OCI-LY3 (cell line): ENCODE measurements around the gene OSBPL2.
A peak's percentile ranks its signal among the peaks of the same experiment; 100 is the strongest.

Source experiments
- H2AFZ ChIP-seq: fragments of 200-600, 300-600 bp; shearing (Covaris generic); 2 replicates; pipeline ENCODE4 v1.6.0; 2014; ENCODE audit warnings: antibody characterized with exemption, low read depth, low read length
- H3K27ac ChIP-seq: fragments of 200-600, 300-600 bp; sonication (generic); 2 replicates; pipeline ENCODE4 v1.5.1; 2014; ENCODE audit warnings: mild to moderate bottlenecking, low read length, moderate library complexity, mixed read lengths
- H3K27me3 ChIP-seq: fragments of 200-600, 300-600 bp; sonication (generic); 2 replicates; pipeline ENCODE4 v1.6.1; 2014; ENCODE audit warnings: low read depth, low read length, mixed read lengths
- H3K36me3 ChIP-seq: fragments of 200-600, 300-600 bp; sonication (generic); replicated peaks from 2 replicates; pipeline ENCODE3; 2014; ENCODE audit warnings: low read depth, low read length, mixed read lengths
- H3K4me1 ChIP-seq: fragments of 300-600, 200-600 bp; sonication (generic); 2 replicates; pipeline ENCODE4 v1.6.1; 2014; ENCODE audit warnings: low read length, mixed read lengths
- H3K4me2 ChIP-seq: fragments of 200-600, 300-600 bp; sonication (generic); 2 replicates; pipeline ENCODE4 v1.6.1; 2014; ENCODE audit warnings: low read length, mixed read lengths
- H3K4me3 ChIP-seq: fragments of 300-600, 200-600 bp; sonication (generic); 2 replicates; pipeline ENCODE4 v1.5.1; 2014; ENCODE audit warnings: antibody characterized with exemption, mild to moderate bottlenecking, low read length, moderate library complexity
- H3K79me2 ChIP-seq: fragments of 300-600, 200-600 bp; shearing (Covaris generic); 2 replicates; pipeline ENCODE4 v1.6.1; 2014; ENCODE audit warnings: mild to moderate bottlenecking, low read length, mixed read lengths
- H3K9ac ChIP-seq: fragments of 300-600, 200-600 bp; shearing (Covaris generic); 2 replicates; pipeline ENCODE4 v1.6.0; 2014; ENCODE audit warnings: mild to moderate bottlenecking, low read length, moderate library complexity
- H3K9me3 ChIP-seq: fragments of 200-600, 300-600 bp; shearing (Covaris generic); 2 replicates; pipeline ENCODE4 v1.6.1; 2014; ENCODE audit warnings: low read length, mixed read lengths; ENCODE audit not compliant: insufficient read depth
- H4K20me1 ChIP-seq: fragments of 200-600, 300-600 bp; sonication (generic); 2 replicates; pipeline ENCODE4 v1.6.1; 2016; ENCODE audit warnings: low read length, mixed read lengths; ENCODE audit not compliant: insufficient read depth
- CTCF ChIP-seq: fragments of 200-600, 300-600 bp; sonication (generic); IDR thresholded peaks from 2 replicates; pipeline ENCODE4 v1.5.1; 2014; ENCODE audit warnings: antibody characterized with exemption, low read length, low read depth
- EZH2phosphoT487 ChIP-seq: fragments of 200-600 bp; shearing (Covaris generic); IDR thresholded peaks from 2 replicates; pipeline ENCODE4 v1.6.1; 2018; ENCODE audit warnings: antibody characterized with exemption, mixed run types, low read depth

The OSBPL2 gene

GRCh38 chr20:62238569-62239277, 402 bp downstream of the OSBPL2 start:
- peaks cover 4% of the 10 kb centered on the region for H3K36me3 ChIP-seq
- no peaks in the 10 kb centered on the region for H3K9me3 ChIP-seq
- peak overlapping the region; percentile 88 for H3K4me3 ChIP-seq
- H2AFZ ChIP-seq: no peak overlapping the region
- peak overlapping the region; percentile 24; the same call in 1 of the 2 replicates for H3K27ac ChIP-seq
- H3K79me2 ChIP-seq: peaks cover 45% of the 10 kb centered on the region
- H3K27me3 ChIP-seq: no peaks in the 10 kb centered on the region
- TF ChIP-seq CTCF (no peak), EZH2phosphoT487 (no peak)
- H3K9ac ChIP-seq: peak overlapping the region; percentile 76
- peaks cover 31% of the 10 kb centered on the region; the same call in 1 of the 2 replicates for H4K20me1 ChIP-seq
- peak overlapping the region; percentile 83 for H3K4me2 ChIP-seq
- H3K4me1 ChIP-seq: peaks cover 10% of the 10 kb centered on the region

- Histone ChIP-seq H3K4me1 (peaks cover 10% of the 10 kb centered on the region), H4K20me1 (peaks cover 37% of the 10 kb centered on the region; the same call in 1 of the 2 replicates), H3K27ac (peak overlapping the region; percentile 24; the same call in 1 of the 2 replicates), H3K36me3 (peaks cover 4% of the 10 kb centered on the region), H3K4me2 (peak overlapping the region; percentile 83), H3K9ac (peak overlapping the region; percentile 76), H3K27me3 (no peaks in the 10 kb centered on the region), H3K4me3 (peak overlapping the region; percentile 88), H2AFZ (no peak overlapping the region), H3K79me2 (peaks cover 51% of the 10 kb centered on the region), H3K9me3 (no peaks in the 10 kb centered on the region)
- TF ChIP-seq CTCF: no peak
- TF ChIP-seq EZH2phosphoT487: no peak
These were observed 1.1 kb downstream of the OSBPL2 start for GRCh38 chr20:62239278-62239879.

- Histone ChIP-seq H3K4me1 (peaks cover 10% of the 10 kb centered on the region), H4K20me1 (peaks cover 41% of the 10 kb centered on the region), H3K27me3 (no peaks in the 10 kb centered on the region), H3K4me2 (no peak overlapping the region), H2AFZ (no peak overlapping the region), H3K9ac (no peak overlapping the region), H3K4me3 (no peak overlapping the region), H3K79me2 (peaks cover 55% of the 10 kb centered on the region), H3K9me3 (no peaks in the 10 kb centered on the region), H3K27ac (no peak overlapping the region), H3K36me3 (peaks cover 4% of the 10 kb centered on the region)
- no peak for TF ChIP-seq EZH2phosphoT487
- TF ChIP-seq CTCF: no peak
These were observed 1.8 kb downstream of the OSBPL2 start for GRCh38 chr20:62240020-62240685.

GRCh38 chr20:62241506-62241905, 3.2 kb downstream of the OSBPL2 start:
- Histone ChIP-seq H4K20me1 (peaks cover 54% of the 10 kb centered on the region), H2AFZ (no peak overlapping the region), H3K4me1 (peaks cover 10% of the 10 kb centered on the region), H3K4me2 (no peak overlapping the region), H3K9ac (no peak overlapping the region), H3K79me2 (peaks cover 61% of the 10 kb centered on the region), H3K27me3 (no peaks in the 10 kb centered on the region), H3K4me3 (no peak overlapping the region), H3K27ac (no peak overlapping the region), H3K9me3 (no peaks in the 10 kb centered on the region), H3K36me3 (peaks cover 4% of the 10 kb centered on the region)
- TF ChIP-seq EZH2phosphoT487 (no peak), CTCF (no peak)
